ENCODE results near the gene TECPR2. TPM values are rescaled to one million over a fixed set of nuclear protein-coding genes. Genes with fewer than 3 reads are reported as not detected.

TECPR2 gene
- total and polyA plus RNA-seq, 4 donors, result 2.0 to 12.6 (median 5.2) TPM

DNA sequence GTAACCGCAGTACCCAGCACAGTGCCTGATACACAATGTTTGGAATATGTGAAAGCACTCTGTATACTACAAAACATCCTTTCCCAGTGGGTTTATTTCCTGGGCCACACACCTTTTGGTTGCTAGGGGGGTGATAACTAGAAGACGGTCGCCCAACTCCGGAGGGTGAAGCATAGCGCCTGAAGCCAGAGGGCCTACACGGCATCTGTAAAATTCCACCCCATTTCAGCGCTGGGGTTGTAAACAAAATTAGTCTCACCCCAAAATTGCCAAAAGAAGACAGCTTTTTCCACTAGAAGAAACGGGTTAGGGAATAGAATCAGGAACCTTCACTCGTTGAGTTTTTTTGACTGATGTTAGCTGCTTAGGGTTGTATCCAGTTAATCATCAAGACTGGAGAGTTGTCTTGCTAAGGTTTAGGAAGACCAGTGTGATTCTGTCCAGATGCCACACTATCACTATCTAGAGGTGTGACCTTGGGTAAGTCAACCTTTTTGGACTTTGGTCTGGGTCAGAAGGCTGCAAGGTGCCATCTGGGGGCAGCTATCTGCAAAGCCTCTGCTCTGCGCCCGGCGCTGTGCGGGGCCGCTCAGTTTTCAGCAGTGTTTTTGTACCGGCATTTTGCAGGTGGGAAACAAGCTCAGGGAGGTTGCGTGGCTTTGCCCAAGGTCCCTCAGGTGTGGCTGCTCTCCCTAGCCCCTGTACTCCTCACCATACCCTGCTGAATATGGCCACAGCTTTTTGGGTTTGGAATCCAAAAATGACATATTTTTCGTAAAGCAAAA, 41.9 kb upstream of the TECPR2 start:
- Histone ChIP-seq H3K27me3 (ENCODE audit: control insufficient read depth in 4 of 4, insufficient read depth in 4 of 4, low read length in 3 of 4) (no peaks in the 10 kb centered on the region), H3K27ac (ENCODE audit: low read depth in 1 of 2, low read length in 2 of 2) (peak overlapping the region in 1 of 2 donors; percentile 91), H3K9me3 (ENCODE audit: control insufficient read depth in 4 of 4, low read length in 3 of 4) (no peaks in the 10 kb centered on the region), H3K9ac (ENCODE audit: low read depth in 1 of 2, low read length in 2 of 2) (peak overlapping the region; percentile 49 to 92), H3K4me3 (ENCODE audit: low read depth in 1 of 3, low read length in 3 of 3) (peak overlapping the region in 1 of 3 donors; percentile 91), H3K36me3 (ENCODE audit: control insufficient read depth in 4 of 4, insufficient read depth in 3 of 4, low read depth in 1 of 4, low read length in 3 of 4) (peaks cover 0 to 1% (median 0%) of the 10 kb centered on the region in 4 donors), H3K4me1 (ENCODE audit: control insufficient read depth in 4 of 4, insufficient read depth in 4 of 4, low read length in 3 of 4) (peaks cover 4 to 48% (median 37%) of the 10 kb centered on the region in 4 donors)
- TF ChIP-seq SP1 (IDR thresholded peaks at IDR 0.05), result peak; percentile 36
- peak; percentile 68 to 87 for TF ChIP-seq HNF4A (conservative IDR thresholded peaks at IDR 0.05)
- TF ChIP-seq FOXA1 (IDR thresholded peaks at IDR 0.05), result no peak
- peak in 1 of 2 donors; percentile 61 for TF ChIP-seq RXRA (IDR thresholded peaks at IDR 0.05)
- DNase-seq (ENCODE audit: low spot score), result no peak
- WGBS, result 92% methylated on average over 17 of the region's 17 CpGs

DNA sequence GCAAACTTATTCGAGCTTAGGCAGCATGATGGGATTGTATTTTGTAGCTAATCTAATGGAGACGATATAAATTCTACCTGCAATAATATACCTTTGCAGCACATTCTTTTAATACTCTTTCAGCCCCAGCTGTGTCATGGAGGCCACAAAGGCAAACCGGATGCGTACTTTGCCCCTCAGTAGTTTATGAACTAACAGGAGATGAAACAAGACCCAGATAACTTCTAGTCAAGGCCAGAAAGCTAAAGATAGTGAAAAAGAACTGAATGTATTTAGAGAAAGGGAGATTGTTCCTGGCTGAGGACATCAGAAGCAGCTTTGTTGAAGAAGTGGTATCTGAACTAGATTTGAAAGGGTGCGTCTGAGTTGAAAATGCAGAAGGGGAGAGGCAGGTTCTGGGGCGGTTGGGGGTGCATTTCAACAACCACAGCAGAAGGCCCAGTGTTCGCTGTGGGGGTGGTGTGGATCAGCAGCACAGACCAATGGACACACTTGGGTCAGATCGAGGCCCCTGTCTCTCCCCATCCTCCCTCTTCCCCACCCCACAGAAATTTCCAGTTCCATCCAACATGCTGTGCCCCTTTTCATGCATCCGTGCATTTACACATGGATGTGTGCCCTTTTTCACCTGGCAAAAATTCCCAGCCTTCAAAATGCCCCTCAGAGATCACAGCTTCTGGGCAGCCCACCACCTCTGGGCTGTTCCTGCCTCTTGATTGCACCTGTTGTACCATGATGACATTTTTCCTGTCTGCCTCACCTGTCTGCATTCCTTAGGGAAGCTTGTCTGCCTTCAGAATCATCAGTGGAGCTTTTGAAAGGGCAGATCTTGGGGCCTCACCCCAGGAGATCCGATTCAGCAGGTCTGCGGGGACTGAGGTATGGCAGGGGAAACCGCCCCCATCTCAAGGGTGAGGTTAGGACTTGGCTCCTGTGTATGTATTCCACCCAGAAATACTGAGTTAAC, 41.0 kb upstream of the TECPR2 start:
- TF ChIP-seq FOXA2 (IDR thresholded peaks at IDR 0.05), result no peak
- TF ChIP-seq RXRA (IDR thresholded peaks at IDR 0.05), result no peak
- TF ChIP-seq MAX (IDR thresholded peaks at IDR 0.05), result no peak
- no peak for TF ChIP-seq EGR1 (IDR thresholded peaks at IDR 0.05; ENCODE audit: low read depth in 2 of 2)
- TF ChIP-seq, protein P1, sequence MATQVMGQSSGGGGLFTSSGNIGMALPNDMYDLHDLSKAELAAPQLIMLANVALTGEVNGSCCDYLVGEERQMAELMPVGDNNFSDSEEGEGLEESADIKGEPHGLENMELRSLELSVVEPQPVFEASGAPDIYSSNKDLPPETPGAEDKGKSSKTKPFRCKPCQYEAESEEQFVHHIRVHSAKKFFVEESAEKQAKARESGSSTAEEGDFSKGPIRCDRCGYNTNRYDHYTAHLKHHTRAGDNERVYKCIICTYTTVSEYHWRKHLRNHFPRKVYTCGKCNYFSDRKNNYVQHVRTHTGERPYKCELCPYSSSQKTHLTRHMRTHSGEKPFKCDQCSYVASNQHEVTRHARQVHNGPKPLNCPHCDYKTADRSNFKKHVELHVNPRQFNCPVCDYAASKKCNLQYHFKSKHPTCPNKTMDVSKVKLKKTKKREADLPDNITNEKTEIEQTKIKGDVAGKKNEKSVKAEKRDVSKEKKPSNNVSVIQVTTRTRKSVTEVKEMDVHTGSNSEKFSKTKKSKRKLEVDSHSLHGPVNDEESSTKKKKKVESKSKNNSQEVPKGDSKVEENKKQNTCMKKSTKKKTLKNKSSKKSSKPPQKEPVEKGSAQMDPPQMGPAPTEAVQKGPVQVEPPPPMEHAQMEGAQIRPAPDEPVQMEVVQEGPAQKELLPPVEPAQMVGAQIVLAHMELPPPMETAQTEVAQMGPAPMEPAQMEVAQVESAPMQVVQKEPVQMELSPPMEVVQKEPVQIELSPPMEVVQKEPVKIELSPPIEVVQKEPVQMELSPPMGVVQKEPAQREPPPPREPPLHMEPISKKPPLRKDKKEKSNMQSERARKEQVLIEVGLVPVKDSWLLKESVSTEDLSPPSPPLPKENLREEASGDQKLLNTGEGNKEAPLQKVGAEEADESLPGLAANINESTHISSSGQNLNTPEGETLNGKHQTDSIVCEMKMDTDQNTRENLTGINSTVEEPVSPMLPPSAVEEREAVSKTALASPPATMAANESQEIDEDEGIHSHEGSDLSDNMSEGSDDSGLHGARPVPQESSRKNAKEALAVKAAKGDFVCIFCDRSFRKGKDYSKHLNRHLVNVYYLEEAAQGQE (IDR thresholded peaks at IDR 0.05), result no peak
- TF ChIP-seq NR2F2 (IDR thresholded peaks at IDR 0.05), result no peak
- no peak for TF ChIP-seq GABPA (IDR thresholded peaks at IDR 0.05 in 1 of 2, conservative IDR thresholded peaks at IDR 0.05 in 1 of 2)
- TF ChIP-seq FOXA1 (IDR thresholded peaks at IDR 0.05), result no peak
- TF ChIP-seq HNF4G (IDR thresholded peaks at IDR 0.05), result no peak
- no peak overlapping the region for H3K4me3 ChIP-seq (ENCODE audit: low read depth in 1 of 3, low read length in 3 of 3)
- H3K27me3 ChIP-seq (ENCODE audit: control insufficient read depth in 4 of 4, insufficient read depth in 4 of 4, low read length in 3 of 4), result no peaks in the 10 kb centered on the region
- H3K4me1 ChIP-seq (ENCODE audit: control insufficient read depth in 4 of 4, insufficient read depth in 4 of 4, low read length in 3 of 4), result peaks cover 4 to 40% (median 30%) of the 10 kb centered on the region in 4 donors
- no peak for DNase-seq (ENCODE audit: low spot score)
- H3K27ac ChIP-seq (ENCODE audit: low read depth in 1 of 2, low read length in 2 of 2), result no peak overlapping the region
- peaks cover 0 to 5% (median 0%) of the 10 kb centered on the region in 4 donors for H3K36me3 ChIP-seq (ENCODE audit: control insufficient read depth in 4 of 4, insufficient read depth in 3 of 4, low read depth in 1 of 4, low read length in 3 of 4)
- H3K9me3 ChIP-seq (ENCODE audit: control insufficient read depth in 4 of 4, low read length in 3 of 4), result no peaks in the 10 kb centered on the region
- no peak overlapping the region for H3K9ac ChIP-seq (ENCODE audit: low read depth in 1 of 2, low read length in 2 of 2)
- 90% methylated on average over 12 of the region's 12 CpGs for WGBS

GRCh38 chr14:102323102-102323501, 39.6 kb upstream of the TECPR2 start:
- 34% methylated on average over 8 of the region's 8 CpGs for WGBS
- Histone ChIP-seq H3K4me3 (ENCODE audit: low read depth in 1 of 3, low read length in 3 of 3) (no peak overlapping the region), H3K4me1 (ENCODE audit: control insufficient read depth in 4 of 4, insufficient read depth in 4 of 4, low read length in 3 of 4) (peaks cover 4 to 30% (median 22%) of the 10 kb centered on the region in 4 donors), H3K27me3 (ENCODE audit: control insufficient read depth in 4 of 4, insufficient read depth in 4 of 4, low read length in 3 of 4) (no peaks in the 10 kb centered on the region), H3K27ac (ENCODE audit: low read depth in 1 of 2, low read length in 2 of 2) (no peak overlapping the region), H3K9ac (ENCODE audit: low read depth in 1 of 2, low read length in 2 of 2) (no peak overlapping the region), H3K36me3 (ENCODE audit: control insufficient read depth in 4 of 4, insufficient read depth in 3 of 4, low read depth in 1 of 4, low read length in 3 of 4) (peaks cover 0 to 5% (median 0%) of the 10 kb centered on the region in 4 donors), H3K9me3 (ENCODE audit: control insufficient read depth in 4 of 4, low read length in 3 of 4) (no peaks in the 10 kb centered on the region)
- no peak for DNase-seq (ENCODE audit: low spot score)
- TF ChIP-seq JUND (IDR thresholded peaks at IDR 0.05) (no peak), EGR1 (IDR thresholded peaks at IDR 0.05; ENCODE audit: low read depth in 2 of 2) (no peak), ZBTB33 (IDR thresholded peaks at IDR 0.05) (no peak), SP1 (IDR thresholded peaks at IDR 0.05) (peak; percentile 20), HNF4G (IDR thresholded peaks at IDR 0.05) (no peak), CTCF (IDR thresholded peaks at IDR 0.05; ENCODE audit: low read depth, low read length, missing input control) (peak; percentile 54), FOXA2 (IDR thresholded peaks at IDR 0.05) (no peak), GABPA (IDR thresholded peaks at IDR 0.05 in 1 of 2, conservative IDR thresholded peaks at IDR 0.05 in 1 of 2) (no peak), RAD21 (IDR thresholded peaks at IDR 0.05) (peak; percentile 64 to 72), RXRA (IDR thresholded peaks at IDR 0.05) (no peak), TAF1 (conservative IDR thresholded peaks at IDR 0.05) (no peak), FOXA1 (IDR thresholded peaks at IDR 0.05) (no peak)
- TF ChIP-seq, protein P2, sequence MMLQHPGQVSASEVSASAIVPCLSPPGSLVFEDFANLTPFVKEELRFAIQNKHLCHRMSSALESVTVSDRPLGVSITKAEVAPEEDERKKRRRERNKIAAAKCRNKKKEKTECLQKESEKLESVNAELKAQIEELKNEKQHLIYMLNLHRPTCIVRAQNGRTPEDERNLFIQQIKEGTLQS (IDR thresholded peaks at IDR 0.05), result no peak
